ENCODE measurements around the gene PTPRH. TPM values are rescaled to one million over a fixed set of nuclear protein-coding genes. Genes with fewer than 3 reads are reported as not detected.

The PTPRH gene
- 100 to 1,000 TPM in 1 of 2 donors, 10 to 100 TPM in 1; 76.3 to 131 TPM for total RNA-seq

- Histone ChIP-seq H3K9me3 (no peaks in the 10 kb centered on the region), H3K4me1 (peaks cover 9% of the 10 kb centered on the region), H3K9ac (ENCODE audit: low read depth in 2 of 2, low read length in 2 of 2) (peak within 1 kb of the TSS; percentile 48 to 81), H3K27ac (peak within 1 kb of the TSS; percentile 92), H3K27me3 (no peaks in the 10 kb centered on the region), H3K36me3 (no peaks in the 10 kb centered on the region), H3K4me3 (peak within 1 kb of the TSS; percentile 31)
- no peak for TF ChIP-seq CTCF (IDR thresholded peaks at IDR 0.05)
- intact Hi-C loops (cut with DNase I), result no loop called here
- DNase-seq, result peak; percentile 87
Measured at GRCh38 chr19:55208880-55209692, at the start of gene PTPRH. Gene PTPRH, minus strand, starts transcription at chr19:55209501. Its CDS starts 68 bp downstream, at chr19:55209433.

- Histone ChIP-seq H3K9ac (ENCODE audit: low read depth in 2 of 2, low read length in 2 of 2) (peak overlapping the region; percentile 86 to 87), H3K27ac (peak overlapping the region; percentile 95), H3K4me3 (peak overlapping the region; percentile 87), H3K36me3 (no peaks in the 10 kb centered on the region), H3K9me3 (no peaks in the 10 kb centered on the region), H3K4me1 (peaks cover 22% of the 10 kb centered on the region), H3K27me3 (no peaks in the 10 kb centered on the region)
- no peak for TF ChIP-seq CTCF (IDR thresholded peaks at IDR 0.05)
- peak; percentile 37 for DNase-seq
- intact Hi-C loops (cut with DNase I), result no loop called here
Measured at GRCh38 chr19:55258476-55258827, 49.2 kb upstream of the PTPRH start.

GRCh38 chr19:55257461-55258420 lies 48.4 kb upstream of the PTPRH start:
- peak; percentile 41 for DNase-seq
- H3K4me1 ChIP-seq, result peaks cover 22% of the 10 kb centered on the region
- H3K4me3 ChIP-seq, result peak overlapping the region; percentile 87
- no peaks in the 10 kb centered on the region for H3K36me3 ChIP-seq
- H3K27me3 ChIP-seq, result no peaks in the 10 kb centered on the region
- peak overlapping the region; percentile 87 to 90 for H3K9ac ChIP-seq (ENCODE audit: low read depth in 2 of 2, low read length in 2 of 2)
- intact Hi-C loops (cut with DNase I), result no loop called here
- peak overlapping the region; percentile 95 for H3K27ac ChIP-seq
- TF ChIP-seq CTCF (IDR thresholded peaks at IDR 0.05), result no peak
- no peaks in the 10 kb centered on the region for H3K9me3 ChIP-seq

- Histone ChIP-seq H3K27ac (peak overlapping the region; percentile 6), H3K27me3 (no peaks in the 10 kb centered on the region), H3K4me1 (peaks cover 22% of the 10 kb centered on the region), H3K9me3 (no peaks in the 10 kb centered on the region), H3K9ac (ENCODE audit: low read depth in 2 of 2, low read length in 2 of 2) (peak overlapping the region; percentile 87 to 90), H3K4me3 (peak overlapping the region; percentile 87), H3K36me3 (no peaks in the 10 kb centered on the region)
- intact Hi-C loops (cut with DNase I), result no loop called here
- no peak for TF ChIP-seq CTCF (IDR thresholded peaks at IDR 0.05)
- no peak for DNase-seq
Measured at GRCh38 chr19:55256562-55257460, 47.5 kb upstream of the PTPRH start.

Data from colonic mucosa (tissue), 4 donors.